Measurements from ENCODE around the gene ZNF410.
"Not testable (repeated sequence)": the region's sequence is repeated elsewhere in the genome, so short reads cannot be mapped to it uniquely, and the experiment has no call there.

ZNF410 gene, protein sequence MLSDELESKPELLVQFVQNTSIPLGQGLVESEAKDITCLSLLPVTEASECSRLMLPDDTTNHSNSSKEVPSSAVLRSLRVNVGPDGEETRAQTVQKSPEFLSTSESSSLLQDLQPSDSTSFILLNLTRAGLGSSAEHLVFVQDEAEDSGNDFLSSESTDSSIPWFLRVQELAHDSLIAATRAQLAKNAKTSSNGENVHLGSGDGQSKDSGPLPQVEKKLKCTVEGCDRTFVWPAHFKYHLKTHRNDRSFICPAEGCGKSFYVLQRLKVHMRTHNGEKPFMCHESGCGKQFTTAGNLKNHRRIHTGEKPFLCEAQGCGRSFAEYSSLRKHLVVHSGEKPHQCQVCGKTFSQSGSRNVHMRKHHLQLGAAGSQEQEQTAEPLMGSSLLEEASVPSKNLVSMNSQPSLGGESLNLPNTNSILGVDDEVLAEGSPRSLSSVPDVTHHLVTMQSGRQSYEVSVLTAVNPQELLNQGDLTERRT

DNA sequence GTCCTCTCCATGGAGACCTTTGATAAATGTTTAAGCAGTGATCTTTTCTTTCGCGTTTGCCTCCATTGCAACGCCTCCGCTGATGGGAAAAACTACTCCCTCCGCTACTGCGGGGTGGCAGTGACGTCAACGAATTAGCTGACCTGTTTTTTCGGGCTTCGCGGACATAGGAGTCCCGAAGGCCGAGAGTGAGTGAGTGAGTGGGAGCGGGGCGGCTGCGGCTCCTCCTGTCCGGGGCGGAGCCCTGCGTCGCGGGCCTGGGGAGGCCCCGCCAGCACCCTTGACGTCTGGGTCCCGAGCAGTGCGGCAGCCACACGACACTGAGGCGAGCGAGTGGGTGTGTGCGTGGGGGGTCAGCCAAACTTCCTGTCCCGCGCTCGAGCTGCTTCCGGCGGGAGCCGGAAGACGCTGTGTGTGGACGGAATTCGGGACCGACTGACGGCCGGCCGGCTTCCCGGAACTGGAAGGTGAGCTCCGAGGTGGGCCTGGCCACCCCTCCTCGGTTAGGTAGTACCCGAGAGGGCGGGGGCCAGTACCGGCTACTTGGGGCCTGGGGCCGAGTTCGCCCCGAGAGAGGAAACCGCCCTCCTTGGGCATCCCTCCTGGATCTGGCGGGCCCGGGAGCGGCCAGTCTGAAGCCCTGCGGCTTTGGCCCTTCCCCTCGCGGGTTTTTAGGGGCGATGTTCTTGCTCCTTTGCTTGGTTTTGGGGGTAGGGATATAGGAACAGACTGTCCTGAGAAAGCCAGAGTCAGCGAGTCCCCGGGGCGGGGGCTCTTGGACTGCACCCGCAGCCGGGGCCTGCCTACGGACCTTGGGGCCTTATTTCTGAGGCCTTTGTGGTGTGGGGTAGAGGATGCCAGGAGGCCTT, at the start of gene ZNF410:
TSS of gene ZNF410 (plus strand) at position 411 of the 869 bp plus-strand sequence. CDS start 5,317 bp downstream, outside the sequence.
- DNase-seq, result peak; percentile 96

DNA sequence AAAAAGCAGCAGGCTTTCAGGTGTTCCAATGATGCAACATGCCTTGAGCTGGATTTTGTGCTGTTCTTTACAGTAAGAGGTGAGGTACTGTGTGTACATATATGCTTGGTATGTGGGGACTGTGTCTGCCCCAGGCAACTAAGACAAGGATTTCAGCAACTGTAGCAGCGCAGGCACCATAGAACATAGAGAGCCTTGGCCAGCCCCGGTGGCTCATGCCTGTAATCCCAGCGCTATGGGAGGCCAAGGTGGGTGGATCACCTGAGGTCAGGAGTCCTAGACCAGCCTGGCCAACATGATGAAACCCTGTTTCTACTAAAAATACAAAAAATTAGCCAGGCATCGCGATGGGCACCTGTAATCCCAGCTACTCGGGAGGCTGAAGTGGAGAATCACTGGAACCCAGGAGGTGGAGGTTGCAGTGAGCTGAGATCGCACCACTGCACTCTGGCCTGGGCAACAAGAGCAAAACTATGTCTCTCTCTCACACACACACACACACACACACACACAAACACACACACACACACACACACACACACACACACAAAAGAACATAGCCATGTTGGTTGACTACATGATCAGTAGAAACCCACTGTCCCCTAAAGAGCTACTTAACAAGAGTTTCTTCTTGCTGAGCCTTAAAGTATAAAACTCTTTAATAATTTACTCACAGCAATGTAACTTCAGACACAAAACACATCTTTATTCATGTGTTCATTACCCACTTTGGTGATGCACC, 48.2 kb upstream of the ZNF410 start:
- not testable (repeated sequence) for DNase-seq

DNA sequence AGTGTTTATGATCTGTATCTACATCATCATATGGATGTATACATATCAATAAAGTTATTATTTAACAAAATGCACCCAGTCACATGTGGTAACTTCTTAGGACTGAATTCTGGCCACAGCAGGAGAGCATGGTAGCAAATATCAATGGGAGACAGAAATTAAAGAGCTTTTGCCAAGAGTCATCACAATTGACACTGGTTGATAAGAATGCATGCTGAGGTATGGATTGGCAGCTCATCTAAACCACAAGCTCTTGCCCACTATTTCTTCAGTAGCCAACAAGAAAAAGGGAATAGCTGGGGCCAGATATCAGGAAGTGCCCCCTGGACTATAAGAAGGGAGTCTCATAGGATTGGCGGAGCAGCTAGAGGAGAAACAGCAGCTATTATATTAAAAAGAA, 44.5 kb upstream of the ZNF410 start:
- DNase-seq, result no peak

DNA sequence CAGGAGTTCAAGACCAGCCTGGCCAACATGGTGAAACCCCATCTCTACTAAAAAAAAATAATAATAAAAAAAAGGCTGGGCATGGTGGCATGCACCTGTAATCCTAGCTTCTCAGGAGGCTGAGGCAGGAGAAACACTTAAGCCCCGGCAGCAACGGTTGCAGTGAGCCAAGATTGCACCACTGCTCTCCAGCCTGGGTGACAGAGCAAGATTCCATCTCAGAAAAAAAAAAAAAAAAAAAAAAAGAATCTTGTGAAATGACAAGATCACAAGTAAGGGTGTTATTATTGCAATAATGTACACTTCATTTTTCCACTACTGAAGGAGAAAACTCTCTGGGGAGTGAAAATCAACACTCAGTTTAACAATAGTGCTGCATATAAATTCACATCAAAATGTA, 43.8 kb upstream of the ZNF410 start:
- DNase-seq, result no peak

GRCh38 chr14:73843296-73843695, 43.4 kb upstream of the ZNF410 start:
- no peak for DNase-seq

- no peak for DNase-seq
These were observed 39.7 kb upstream of the ZNF410 start for GRCh38 chr14:73846947-73847346.

- DNase-seq, result no peak
These were observed 35.7 kb upstream of the ZNF410 start for GRCh38 chr14:73851000-73851399.

DNA sequence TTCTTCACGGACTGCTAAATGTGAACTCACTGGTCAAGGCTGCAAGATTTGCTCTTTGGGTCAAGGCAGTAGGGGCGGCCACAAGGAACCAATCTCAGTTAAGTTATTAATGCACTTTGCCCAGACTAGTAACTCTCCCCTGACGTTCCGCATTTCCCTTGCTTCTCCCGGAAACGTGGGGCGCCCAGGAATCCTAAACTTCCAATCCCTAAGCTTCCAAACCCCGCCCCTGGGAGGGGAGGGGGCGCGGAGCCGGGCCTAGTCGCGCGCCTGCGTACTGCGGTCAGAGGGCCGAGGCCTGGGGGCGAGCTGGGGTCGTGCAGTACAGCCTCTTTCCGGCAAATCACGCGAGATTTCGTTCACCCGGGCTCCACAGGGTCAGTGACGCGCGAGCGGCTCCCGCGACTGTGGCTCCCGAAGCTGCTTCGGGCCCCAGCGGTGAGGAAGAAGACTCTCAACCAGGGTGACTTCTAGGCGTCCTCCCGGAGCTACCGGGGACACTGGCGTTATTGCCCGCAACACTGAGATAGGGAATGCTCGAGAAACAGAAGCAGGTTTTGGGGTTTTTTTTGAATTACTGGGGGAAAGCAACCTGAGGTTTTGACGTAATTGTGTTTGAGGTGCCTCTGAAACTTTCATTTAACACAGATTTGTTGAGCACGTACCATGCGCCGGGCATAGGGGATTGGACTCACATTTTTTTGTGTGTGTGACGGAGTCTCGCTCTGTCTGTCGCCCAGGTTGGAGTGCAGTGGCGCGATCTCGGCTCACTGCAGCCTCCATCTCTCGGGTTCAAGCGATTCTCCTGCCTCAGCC, 34.9 kb upstream of the ZNF410 start, which contains the start of gene PTGR2:
TSS of gene PTGR2 (plus strand) at position 265 of the 816 bp plus-strand sequence. CDS start 7,032 bp downstream, outside the sequence.
- peak; percentile 93 for DNase-seq

- DNase-seq, result no peak
These were observed 27.5 kb upstream of the ZNF410 start for GRCh38 chr14:73859145-73859544.

DNA sequence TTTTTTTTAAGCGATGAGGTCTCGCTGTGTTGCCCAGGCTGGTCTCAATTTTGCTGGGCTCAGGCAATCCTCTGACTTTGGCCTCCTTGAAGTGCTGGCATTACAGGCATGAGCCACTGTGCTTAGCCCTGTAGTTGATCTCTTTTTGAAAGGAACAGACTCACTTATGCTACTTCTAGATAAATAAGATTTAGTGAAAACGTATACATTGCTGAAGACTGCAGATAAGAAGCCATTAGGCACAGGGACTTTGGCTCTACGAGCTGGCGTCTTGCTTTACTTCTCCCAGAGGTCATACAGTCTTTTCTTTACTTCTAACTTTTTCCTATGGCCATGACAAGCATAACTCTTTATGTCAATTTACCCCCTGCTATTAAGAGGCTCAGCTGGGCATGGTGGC, 25.6 kb upstream of the ZNF410 start:
- no peak for DNase-seq

- no peak for DNase-seq
These were observed 24.2 kb upstream of the ZNF410 start for GRCh38 chr14:73862480-73862879.

DNA sequence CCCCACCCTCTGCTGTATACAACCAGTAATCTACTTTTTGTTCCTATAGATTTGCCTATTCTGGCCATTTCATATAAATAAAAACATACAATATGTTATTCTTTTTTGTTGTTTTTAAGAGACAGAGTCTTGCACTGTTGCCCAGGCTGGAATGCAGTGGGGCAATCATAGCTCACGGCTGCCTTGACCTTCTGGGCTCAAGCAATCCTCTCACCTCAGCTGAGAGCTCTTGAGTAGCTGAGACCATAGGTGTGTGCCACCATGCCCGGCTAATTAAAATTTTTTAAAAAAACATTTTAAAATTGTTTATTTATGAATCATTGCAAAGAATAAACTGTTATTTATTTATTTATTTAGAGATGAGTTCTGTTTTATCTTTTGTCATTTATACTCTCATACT, 23.4 kb upstream of the ZNF410 start:
- no peak for DNase-seq

DNA sequence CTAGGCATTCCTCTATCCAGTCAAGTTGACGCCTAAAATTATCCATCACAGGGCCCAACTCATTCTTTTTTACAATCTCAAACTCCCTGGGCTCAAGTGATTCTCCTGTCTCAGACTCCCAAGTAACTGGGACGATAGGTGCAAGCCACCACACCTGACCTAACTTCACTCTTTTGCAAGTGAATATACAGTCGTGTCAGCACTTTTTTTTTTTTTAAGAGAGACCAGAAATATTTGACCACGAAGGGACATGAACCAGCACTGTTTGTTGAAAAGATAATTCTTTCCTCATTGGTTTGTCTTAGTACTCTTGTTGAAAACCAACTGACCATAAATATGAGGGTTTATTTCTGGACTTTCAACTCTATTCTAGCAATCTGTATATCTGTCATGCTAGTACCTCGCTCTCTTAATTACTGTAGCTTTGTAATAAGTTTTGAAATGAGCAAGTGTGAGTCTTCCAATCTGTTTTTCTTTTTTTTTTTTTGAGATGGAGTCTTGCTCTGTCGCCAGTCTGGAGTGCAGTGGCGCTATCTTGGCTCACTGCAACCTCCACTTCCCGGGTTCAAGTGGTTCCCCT, 21.0 kb upstream of the ZNF410 start:
- no peak for DNase-seq

GRCh38 chr14:73869754-73870153, 16.9 kb upstream of the ZNF410 start:
- not testable (repeated sequence) for DNase-seq

DNA sequence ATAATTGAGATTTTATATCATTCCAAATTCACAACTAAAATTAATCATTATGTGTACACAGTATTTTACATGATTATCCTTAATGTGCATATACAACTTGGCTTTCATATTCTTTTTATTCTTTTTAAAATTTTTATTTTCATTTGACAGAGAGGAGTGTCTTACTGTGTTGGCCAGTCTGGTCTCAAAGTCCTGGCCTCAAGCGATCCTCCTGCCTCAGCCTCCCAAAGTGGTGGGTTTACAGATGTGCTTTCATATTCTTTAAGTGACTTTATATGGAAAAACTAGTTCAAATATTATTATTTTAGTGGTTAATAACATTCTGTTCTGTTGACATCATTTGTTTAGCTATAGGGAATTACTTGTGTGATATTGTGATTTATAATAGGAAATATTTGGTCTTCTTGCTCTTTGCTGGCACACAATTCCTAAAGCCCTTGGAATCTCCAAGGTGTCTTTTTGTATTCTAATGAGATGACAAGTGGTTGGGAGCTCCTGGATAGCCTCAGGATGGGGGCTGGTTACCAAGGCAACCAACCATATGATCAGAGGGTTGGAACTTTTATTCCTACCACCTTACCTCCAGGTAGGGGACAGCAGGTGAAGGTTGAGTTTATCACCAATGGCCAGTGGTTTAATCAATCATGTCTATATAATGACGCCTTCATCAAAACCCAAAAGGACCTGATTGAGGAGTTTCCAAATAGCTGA, 16.0 kb upstream of the ZNF410 start:
- no peak for DNase-seq

GRCh38 chr14:73873660-73874059, 13.0 kb upstream of the ZNF410 start:
- DNase-seq, result no peak

GRCh38 chr14:73877790-73878189, 8.9 kb upstream of the ZNF410 start:
- DNase-seq, result no peak

DNA sequence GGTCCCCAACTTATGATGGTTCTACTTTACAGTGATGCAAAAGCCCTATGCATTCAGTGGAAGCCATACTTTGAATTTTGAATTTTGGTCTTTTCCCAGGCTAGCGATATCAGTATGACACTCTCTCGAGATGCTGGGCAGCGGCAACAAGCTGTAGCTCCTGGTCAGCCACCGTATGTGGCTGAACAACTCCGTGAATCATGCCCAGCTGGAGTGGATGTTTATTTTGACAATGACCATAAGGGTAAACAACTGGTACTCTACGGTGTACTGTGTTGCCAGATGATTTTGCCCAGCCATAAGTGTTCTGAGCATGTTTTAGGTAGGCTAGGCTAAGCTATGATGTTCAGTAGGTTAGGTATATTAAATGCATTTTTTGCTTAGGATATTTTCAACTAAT, 8.2 kb upstream of the ZNF410 start:
- DNase-seq, result no peak

DNA sequence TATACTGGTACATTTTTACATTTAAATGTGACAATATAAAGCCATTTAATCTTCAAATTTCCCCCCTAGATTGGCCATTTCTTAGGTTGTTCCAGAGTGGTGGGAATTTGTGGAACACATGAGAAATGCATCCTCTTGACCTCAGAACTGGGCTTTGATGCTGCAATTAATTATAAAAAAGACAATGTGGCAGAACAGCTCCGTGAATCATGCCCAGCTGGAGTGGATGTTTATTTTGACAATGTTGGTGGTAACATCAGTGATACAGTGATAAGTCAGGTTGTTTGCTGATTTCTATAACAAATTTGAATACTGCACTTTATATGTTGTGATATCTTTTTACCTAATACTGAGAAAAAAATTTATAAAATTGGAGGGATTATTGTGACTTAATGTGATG, 7.6 kb upstream of the ZNF410 start:
- no peak for DNase-seq

GRCh38 chr14:73884438-73885190, 2.0 kb upstream of the ZNF410 start:
- no peak for DNase-seq
